GM18520 (cell line): Measurements from ENCODE around the gene UBE2D1.

ENCODE experiments used
- ATAC-seq: cut with Tn5 transposase; IDR thresholded peaks from one replicate; pipeline ENCODE4 v1.9.1; 2021; ENCODE audit not compliant: unreplicated experiment

The UBE2D1 gene

GRCh38 chr10:58334817-58335305, at the start of gene UBE2D1:
TSS of gene UBE2D1 (plus strand) at chr10:58335006. CDS start at chr10:58335202, 196 bp downstream.
- ATAC-seq: peak; percentile 90

GRCh38 chr10:58291538-58292174, 43.1 kb upstream of the UBE2D1 start:
- ATAC-seq: peak; percentile 81

GRCh38 chr10:58293989-58294388, 40.8 kb upstream of the UBE2D1 start:
- ATAC-seq: no peak

- ATAC-seq: peak; percentile 76
These were observed 35.2 kb upstream of the UBE2D1 start for GRCh38 chr10:58299580-58299979.

- no peak for ATAC-seq
These were observed 34.1 kb upstream of the UBE2D1 start for GRCh38 chr10:58300676-58301075.

- no peak for ATAC-seq
These were observed 32.6 kb upstream of the UBE2D1 start for GRCh38 chr10:58302254-58302653.

GRCh38 chr10:58304099-58304633, 30.6 kb upstream of the UBE2D1 start:
- no peak for ATAC-seq

- no peak for ATAC-seq
These were observed 29.0 kb upstream of the UBE2D1 start for GRCh38 chr10:58305821-58306220.

GRCh38 chr10:58307676-58308075, 27.1 kb upstream of the UBE2D1 start:
- ATAC-seq: no peak

- no peak for ATAC-seq
These were observed 23.8 kb upstream of the UBE2D1 start for GRCh38 chr10:58311026-58311425.

GRCh38 chr10:58316874-58317273, 17.9 kb upstream of the UBE2D1 start:
- no peak for ATAC-seq

GRCh38 chr10:58318346-58318745, 16.5 kb upstream of the UBE2D1 start:
- ATAC-seq: no peak

GRCh38 chr10:58319599-58319998, 15.2 kb upstream of the UBE2D1 start:
- no peak for ATAC-seq

GRCh38 chr10:58320351-58321049, 14.3 kb upstream of the UBE2D1 start:
- ATAC-seq: no peak

GRCh38 chr10:58322072-58322834, 12.6 kb upstream of the UBE2D1 start:
- ATAC-seq: peak; percentile 86

GRCh38 chr10:58322835-58323209, 12.0 kb upstream of the UBE2D1 start:
- no peak for ATAC-seq

- no peak for ATAC-seq
These were observed 7.8 kb upstream of the UBE2D1 start for GRCh38 chr10:58326967-58327381.

- ATAC-seq: no peak
These were observed 6.6 kb upstream of the UBE2D1 start for GRCh38 chr10:58328233-58328632.

- no peak for ATAC-seq
These were observed 4.4 kb upstream of the UBE2D1 start for GRCh38 chr10:58330431-58330830.

GRCh38 chr10:58331646-58332045, 3.2 kb upstream of the UBE2D1 start:
- ATAC-seq: no peak

GRCh38 chr10:58335306-58336005, 650 bp downstream of the UBE2D1 start:
- ATAC-seq: peak; percentile 25
